H9 (cell line): Measurements from ENCODE around the gene WDR83. TPM values are rescaled to one million over a fixed set of nuclear protein-coding genes. Genes with fewer than 3 reads are reported as not detected.

ENCODE experiments used
- DNase-seq: peaks from one replicate; pipeline ENCODE4 v3.0.0-alpha.2; 2017
- H2AFZ ChIP-seq: one replicate; pipeline ENCODE4 v1.6.1; 2013; ENCODE audit warnings: mild to moderate bottlenecking, low read length, control low read depth, moderate library complexity
- H2AK5ac ChIP-seq: 2 replicates; pipeline ENCODE4 v1.6.1; 2013; ENCODE audit warnings: low read length, control low read depth, mixed read lengths; ENCODE audit not compliant: insufficient read length
- H2BK120ac ChIP-seq: one replicate; pipeline ENCODE4 v1.6.1; 2013; ENCODE audit warnings: low read depth, mild to moderate bottlenecking, low read length, control low read depth, inconsistent platforms; ENCODE audit not compliant: poor library complexity, severe bottlenecking
- H2BK12ac ChIP-seq: 2 replicates; pipeline ENCODE4 v1.6.1; 2013; ENCODE audit warnings: low read length, control low read depth, mixed read lengths, low read depth; ENCODE audit not compliant: insufficient read length
- H2BK15ac ChIP-seq: 2 replicates; pipeline ENCODE4 v1.6.1; 2013; ENCODE audit warnings: low read depth, low read length, control low read depth
- H2BK20ac ChIP-seq: one replicate; pipeline ENCODE4 v1.6.1; 2013; ENCODE audit warnings: low read depth, mild to moderate bottlenecking, low read length, control low read depth, inconsistent platforms; ENCODE audit not compliant: poor library complexity, severe bottlenecking
- H2BK5ac ChIP-seq: 2 replicates; pipeline ENCODE4 v1.6.1; 2013; ENCODE audit warnings: low read length, control low read depth, mixed read lengths; ENCODE audit not compliant: insufficient read length
- H3K14ac ChIP-seq: 2 replicates; pipeline ENCODE4 v1.6.1; 2013; ENCODE audit warnings: low read length, control low read depth; ENCODE audit not compliant: insufficient read depth
- H3K18ac ChIP-seq: 2 replicates; pipeline ENCODE4 v1.6.1; 2013; ENCODE audit warnings: low read depth, mild to moderate bottlenecking, mixed read lengths, low read length, control low read depth; ENCODE audit not compliant: insufficient read length
- H3K23ac ChIP-seq: 2 replicates; pipeline ENCODE4 v1.6.1; 2013; ENCODE audit warnings: low read length, control low read depth, mixed read lengths, low read depth; ENCODE audit not compliant: insufficient read length
- H3K23me2 ChIP-seq: 2 replicates; pipeline ENCODE4 v1.6.1; 2013; ENCODE audit warnings: low read depth, mild to moderate bottlenecking, mixed read lengths, low read length, control low read depth; ENCODE audit not compliant: insufficient read length, poor library complexity, severe bottlenecking
- H3K27ac ChIP-seq: 2 replicates; pipeline ENCODE4 v1.5.1; 2013; ENCODE audit warnings: low read length, control low read depth, mixed read lengths, low read depth; ENCODE audit not compliant: insufficient read length
- H3K27me3 ChIP-seq: 2 replicates; pipeline ENCODE4 v1.6.1; 2013; ENCODE audit warnings: low read length, control low read depth, inconsistent platforms; ENCODE audit not compliant: insufficient read depth
- H3K4ac ChIP-seq: 2 replicates; pipeline ENCODE4 v1.6.1; 2013; ENCODE audit warnings: low read depth, mild to moderate bottlenecking, control low read depth, inconsistent platforms, low read length, moderate library complexity
- H3K4me1 ChIP-seq: 2 replicates; pipeline ENCODE4 v1.6.1; 2013; ENCODE audit warnings: low read length, control low read depth, inconsistent platforms; ENCODE audit not compliant: insufficient read depth
- H3K4me2 ChIP-seq: 2 replicates; pipeline ENCODE4 v1.6.1; 2013; ENCODE audit warnings: low read length, control low read depth, mixed read lengths; ENCODE audit not compliant: insufficient read length, insufficient read depth
- H3K56ac ChIP-seq: 2 replicates; pipeline ENCODE4 v1.6.1; 2013; ENCODE audit warnings: low read depth, mild to moderate bottlenecking, mixed read lengths, low read length, control low read depth; ENCODE audit not compliant: insufficient read length
- H3K79me1 ChIP-seq: 2 replicates; pipeline ENCODE4 v1.6.1; 2013; ENCODE audit warnings: low read depth, mild to moderate bottlenecking, moderate library complexity, low read length, control low read depth, inconsistent platforms; ENCODE audit not compliant: insufficient read depth, poor library complexity, severe bottlenecking
- H3K79me2 ChIP-seq: 2 replicates; pipeline ENCODE4 v1.6.1; 2013; ENCODE audit warnings: low read length, control low read depth, inconsistent platforms; ENCODE audit not compliant: insufficient read depth
- H3K9ac ChIP-seq: 2 replicates; pipeline ENCODE4 v1.6.1; 2013; ENCODE audit warnings: low read length, control low read depth, mixed read lengths; ENCODE audit not compliant: insufficient read length; ENCODE audit errors: extremely low read depth
- H3K9me3 ChIP-seq: one replicate; pipeline ENCODE4 v1.6.1; 2013; ENCODE audit warnings: low read depth, low read length, inconsistent platforms; ENCODE audit not compliant: control insufficient read depth
- H3T11ph ChIP-seq: one replicate; pipeline ENCODE4 v1.6.1; 2013; ENCODE audit warnings: mild to moderate bottlenecking, low read length, control low read depth, inconsistent platforms
- H4K20me1 ChIP-seq: one replicate; pipeline ENCODE4 v1.6.1; 2013; ENCODE audit not compliant: control insufficient read depth, insufficient read length, insufficient read depth
- H4K5ac ChIP-seq: 2 replicates; pipeline ENCODE4 v1.6.1; 2013; ENCODE audit warnings: low read depth, mild to moderate bottlenecking, mixed read lengths, low read length, control low read depth; ENCODE audit not compliant: insufficient read length
- H4K8ac ChIP-seq: replicated peaks from 2 replicates; pipeline ENCODE4 v1.6.1; 2013; ENCODE audit warnings: low read length, control low read depth, mixed read lengths, low read depth; ENCODE audit not compliant: insufficient read length
- H4K91ac ChIP-seq: 2 replicates; pipeline ENCODE4 v1.6.1; 2013; ENCODE audit warnings: low read depth, mild to moderate bottlenecking, moderate library complexity, mixed read lengths, low read length, control low read depth; ENCODE audit not compliant: insufficient read length
- H3K27ac Mint-ChIP-seq, 3 experiments: 2 replicates in 2 of 3; 3 replicates in 1 of 3; pipeline ENCODE4 v1.8.0; 2020 to 2021; ENCODE audit warnings: mixed read lengths in 3 of 3, mild to moderate bottlenecking in 1 of 3, moderate library complexity in 1 of 3
- H3K27me3 Mint-ChIP-seq: 2 replicates; pipeline ENCODE4 v1.8.0; 2021; ENCODE audit warnings: low read depth, mild to moderate bottlenecking, moderate library complexity, mixed read lengths
- H3K36me3 Mint-ChIP-seq, 3 experiments: 2 replicates in 2 of 3; 3 replicates in 1 of 3; pipeline ENCODE4 v1.8.0; 2020 to 2021; ENCODE audit warnings: low read depth in 3 of 3, mixed read lengths in 3 of 3; ENCODE audit not compliant: insufficient read depth in 1 of 3
- H3K4me1 Mint-ChIP-seq, 2 experiments: 2 replicates each; pipeline ENCODE4 v1.8.0; 2020; ENCODE audit warnings: mixed read lengths in 2 of 2
- H3K4me3 Mint-ChIP-seq, 2 experiments: 2 replicates in 1 of 2; 3 replicates in 1 of 2; pipeline ENCODE4 v1.8.0; 2020 to 2021; ENCODE audit warnings: mild to moderate bottlenecking in 2 of 2, mixed read lengths in 2 of 2, moderate library complexity in 1 of 2
- H3K9me3 Mint-ChIP-seq, 2 experiments: 2 replicates in 1 of 2; 3 replicates in 1 of 2; pipeline ENCODE4 v1.8.0; 2020; ENCODE audit warnings: mild to moderate bottlenecking in 2 of 2, mixed read lengths in 2 of 2, moderate library complexity in 1 of 2
- CTCF ChIP-seq: fragments of 200-600 bp; sonication (generic); conservative IDR thresholded peaks from 3 replicates; pipeline ENCODE4 v1.8.0; 2021; ENCODE audit warnings: antibody characterized with exemption, mild to moderate bottlenecking
- WGBS: extraction: QIAGEN DNeasy Blood & Tissue Kit; methylation state at CpG from one replicate; pipeline ENCODE4 v1.1.7; 2013; ENCODE audit warnings: missing lambda C conversion rate, low lambda C conversion rate, mixed read lengths; ENCODE audit not compliant: insufficient read length; ENCODE audit errors: extremely low coverage; 5-methylcytosine and 5-hydroxymethylcytosine counted together
- total RNA-seq: library from RNA; stranded (reverse); gene quantifications from 2 replicates; pipeline ENCODE4 v1.2.1, GENCODE V29; 2021

The WDR83 gene
- total RNA-seq, 1 experiment from 2014 or later: 21.0 TPM

DNA sequence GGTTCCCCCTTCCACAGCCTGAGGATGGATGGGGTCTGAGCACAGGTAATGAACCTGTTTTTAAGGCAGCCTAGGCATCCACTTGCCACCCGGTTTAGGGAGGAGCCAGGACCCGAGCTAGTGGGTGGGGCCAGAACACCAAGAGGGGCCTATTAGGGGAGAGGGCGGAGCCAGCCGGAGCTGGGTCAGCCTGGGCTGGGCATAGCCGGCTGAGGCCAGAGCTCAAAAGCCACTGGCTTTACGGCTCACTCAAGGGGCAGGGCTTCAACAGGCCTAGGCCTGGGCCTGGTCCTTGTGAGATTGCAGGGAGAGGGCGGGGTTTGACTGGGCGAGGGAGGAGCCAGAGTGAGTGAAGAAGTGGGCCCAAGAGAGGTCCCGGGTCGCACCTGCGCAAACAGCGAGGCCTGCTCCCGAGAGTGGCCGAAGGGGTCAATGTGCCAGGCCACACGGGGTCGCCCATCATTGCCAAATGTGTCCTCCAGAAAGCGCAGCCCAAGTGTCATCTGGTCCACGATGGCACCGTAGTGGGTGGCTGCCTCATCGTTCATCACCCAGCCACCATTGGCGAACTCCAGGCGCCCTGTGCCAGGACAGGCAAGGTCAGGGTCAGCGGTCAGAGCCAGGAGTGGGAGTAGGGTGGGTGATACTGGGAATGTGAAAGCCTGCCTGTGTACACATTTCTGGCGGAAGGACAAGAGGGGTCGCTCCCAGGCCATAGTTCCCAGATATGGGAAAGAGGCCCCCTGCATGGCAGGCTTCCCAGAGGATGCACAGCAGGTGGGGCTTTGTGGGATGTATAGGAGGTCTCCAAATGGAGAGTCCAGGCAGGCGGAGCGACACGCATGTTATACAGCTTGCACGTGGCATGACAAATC is 2.0 kb upstream of the WDR83 start:
- Mint-ChIP-seq H3K9me3 (peaks cover 0 to 1% of the 10 kb centered on the region in 2 experiments; a peak in 2 of 5 replicates), H3K4me1 (peaks cover 21 to 38% of the 10 kb centered on the region in 2 experiments), H3K36me3 (peaks cover 6 to 39% (median 36%) of the 10 kb centered on the region in 3 experiments; a peak in 6 of 7 replicates), H3K4me3 (peak overlapping the region; percentile 37 to 93; a peak in 4 of 5 replicates), H3K27me3 (peaks cover 2% of the 10 kb centered on the region), H3K27ac (peak overlapping the region in 1 of 3 experiments; percentile 36; a peak in 1 of 7 replicates)
- Histone ChIP-seq H2BK12ac (no peak overlapping the region), H2BK15ac (no peak overlapping the region), H3T11ph (no peak overlapping the region), H4K5ac (no peak overlapping the region), H2BK120ac (no peak overlapping the region), H3K4ac (no peak overlapping the region), H3K79me2 (no peaks in the 10 kb centered on the region; the same call in 1 of the 2 replicates), H4K91ac (no peak overlapping the region), H3K23me2 (peaks cover 17% of the 10 kb centered on the region), H3K56ac (no peak overlapping the region), H2BK20ac (no peak overlapping the region), H3K4me2 (no peak overlapping the region), H3K27me3 (no peaks in the 10 kb centered on the region), H3K23ac (no peak overlapping the region), H3K27ac (no peak overlapping the region), H3K9me3 (no peaks in the 10 kb centered on the region), H3K14ac (no peak overlapping the region), H3K79me1 (no peaks in the 10 kb centered on the region), H3K9ac (no peak overlapping the region), H3K18ac (no peak overlapping the region), H4K8ac (no peak overlapping the region), H4K20me1 (no peaks in the 10 kb centered on the region), H2AFZ (no peak overlapping the region), H2BK5ac (no peak overlapping the region), H2AK5ac (no peak overlapping the region), H3K4me1 (no peaks in the 10 kb centered on the region)
- DNase-seq: peak; percentile 96
- WGBS: no CpG with 5 or more reads among the region's 29 CpGs
- TF ChIP-seq CTCF: no peak
